PC-9 (cell line): ENCODE measurements around the gene ADNP. TPM values are rescaled to one million over a fixed set of nuclear protein-coding genes. Genes with fewer than 3 reads are reported as not detected.

Experiments
- BruUV-seq: library from RNA; stranded (reverse); fragments of 400-500 nt; replicated peaks from 2 replicates; lab custom pipeline; 2021; lab: Mats Ljungman, UMichigan
- CTCF ChIA-PET: fragments of 300-600 bp; sonication (Branson Sonifier 250); formaldehyde crosslinking; loops from one replicate; lab custom pipeline; 2022; ENCODE audit warnings: antibody characterized with exemption; lab: Charles Lee
- POLR2A ChIA-PET: fragments of 300-600 bp; sonication (Branson Sonifier 250); formaldehyde crosslinking; loops from one replicate; lab custom pipeline; 2022; ENCODE audit warnings: antibody characterized with exemption; ENCODE audit not compliant: unreplicated experiment; lab: Charles Lee
- DNase-seq, 2 experiments: peaks; one replicate each; pipeline versions ENCODE4 v3.0.0 to v3.0.0-alpha.2; 2015 to 2022; ENCODE audit warnings: mixed read lengths in 1 of 2
- H2AFZ ChIP-seq: fragments of 200-600 bp; sonication (generic); 2 replicates; pipeline ENCODE4 v1.8.1; 2017; ENCODE audit warnings: antibody characterized with exemption
- H3F3A ChIP-seq: fragments of 200-600 bp; sonication (generic); 2 replicates; pipeline ENCODE4 v1.8.1; 2017; ENCODE audit warnings: antibody characterized with exemption, mild to moderate bottlenecking, low read depth; ENCODE audit not compliant: insufficient read depth
- H3K27ac ChIP-seq: fragments of 200-600 bp; sonication (generic); 2 replicates; pipeline ENCODE4 v1.6.1; 2016; ENCODE audit warnings: mixed run types
- H3K27me3 ChIP-seq: fragments of 200-600 bp; sonication (generic); 2 replicates; pipeline ENCODE4 v1.6.1; 2016; ENCODE audit warnings: low read depth, mixed run types; ENCODE audit not compliant: insufficient read depth
- H3K36me3 ChIP-seq: fragments of 200-600 bp; sonication (generic); 2 replicates; pipeline ENCODE4 v1.6.1; 2016; ENCODE audit warnings: low read depth, mixed run types
- H3K4me1 ChIP-seq: fragments of 200-600 bp; sonication (generic); replicated peaks from 2 replicates; pipeline ENCODE4 v1.6.1; 2016; ENCODE audit warnings: mixed run types; ENCODE audit not compliant: insufficient read depth
- H3K4me2 ChIP-seq: fragments of 200-600 bp; sonication (generic); 2 replicates; pipeline ENCODE4 v1.6.1; 2017; ENCODE audit warnings: mixed run types
- H3K4me3 ChIP-seq: fragments of 200-600 bp; sonication (generic); 2 replicates; pipeline ENCODE4 v1.6.1; 2016; ENCODE audit warnings: mixed run types
- H3K79me2 ChIP-seq: fragments of 200-600 bp; sonication (generic); 2 replicates; pipeline ENCODE4 v1.6.1; 2017; ENCODE audit warnings: low read depth, mixed run types
- H3K9me2 ChIP-seq: fragments of 200-600 bp; sonication (generic); 2 replicates; pipeline ENCODE4 v1.8.1; 2017; ENCODE audit warnings: mild to moderate bottlenecking; ENCODE audit not compliant: insufficient read depth
- H3K9me3 ChIP-seq: fragments of 200-600 bp; sonication (generic); 2 replicates; pipeline ENCODE4 v1.8.1; 2016; ENCODE audit warnings: low read depth; ENCODE audit not compliant: insufficient read depth
- H4K20me1 ChIP-seq: fragments of 200-600 bp; sonication (generic); 2 replicates; pipeline ENCODE4 v1.8.1; 2017; ENCODE audit not compliant: insufficient read depth
- EZH2 ChIP-seq: fragments of 200-600 bp; sonication (generic); IDR thresholded peaks from 2 replicates; pipeline ENCODE4 v1.8.0; 2017; ENCODE audit warnings: antibody characterized with exemption, low read depth
- intact Hi-C: fragments of 100-400 bp; cut with micrococcal nuclease; formaldehyde crosslinking; loops from one replicate; pipeline ENCODE4 v1.10.0; 2022; ENCODE audit not compliant: unreplicated experiment
- total RNA-seq: library from RNA; stranded (reverse); gene quantifications from 2 replicates; pipeline ENCODE4 v1.2.3, GENCODE V29; 2021
- TF ChIP-seq, protein P1 (sequence below): fragments of 200-600 bp; sonication (generic); conservative IDR thresholded peaks from 2 replicates; pipeline ENCODE4 v1.6.1; 2017; ENCODE audit warnings: mixed run types, antibody characterized with exemption, mild to moderate bottlenecking, moderate library complexity

The ADNP gene
- total RNA-seq, 1 experiment from 2014 or later: 104 TPM

DNA sequence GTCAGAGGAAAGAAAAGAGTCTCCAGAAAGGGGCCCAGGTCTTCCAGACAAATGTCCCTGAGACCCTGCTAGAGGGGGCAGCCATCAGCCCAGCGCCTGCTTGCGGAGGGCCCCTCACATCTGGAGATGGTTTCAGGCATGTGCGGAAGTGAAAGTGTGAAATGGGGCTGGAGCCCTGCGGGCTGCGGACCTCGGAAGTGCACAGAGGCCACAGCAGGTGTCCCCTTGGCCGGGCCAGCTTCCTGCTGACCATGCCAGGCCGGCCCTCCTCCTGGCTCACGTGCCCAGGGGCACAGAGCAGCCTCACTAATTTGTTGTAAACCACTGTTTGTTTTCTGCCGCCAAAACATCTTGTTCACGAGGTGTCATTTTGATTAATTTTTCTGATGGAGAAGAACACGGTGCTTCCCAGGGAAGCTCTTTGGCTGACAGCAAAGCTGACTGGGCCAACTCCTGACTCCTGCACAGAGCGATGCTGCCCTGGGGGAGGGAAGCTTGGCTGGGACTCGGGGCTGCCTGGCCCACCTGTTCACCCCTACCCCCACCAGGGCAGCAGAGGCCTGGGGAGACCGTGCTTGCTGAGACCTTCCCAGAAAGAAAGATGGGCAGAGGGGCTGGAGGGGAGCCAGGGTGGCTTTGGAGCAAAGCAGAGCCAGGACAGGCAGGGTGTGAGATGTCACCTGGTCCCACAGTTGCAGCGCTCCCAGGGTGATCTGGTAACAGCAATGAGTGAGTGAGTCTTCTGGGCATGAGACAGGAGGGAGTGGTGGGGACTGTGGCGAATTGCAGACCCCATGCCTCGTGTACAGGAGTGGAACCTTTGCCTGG is 82.2 kb downstream of the ADNP start:
- POLR2A ChIA-PET: no interaction called here
- no peaks in the 10 kb centered on the region for H3K79me2 ChIP-seq
- no peaks in the 10 kb centered on the region for H3K4me1 ChIP-seq
- no peak overlapping the region for H3K27ac ChIP-seq
- no peak for DNase-seq
- no peaks in the 10 kb centered on the region for H3K9me3 ChIP-seq
- H3K9me2 ChIP-seq: no peaks in the 10 kb centered on the region
- H3K36me3 ChIP-seq: no peaks in the 10 kb centered on the region
- BruUV-seq: no TSS peak
- TF ChIP-seq, protein P1, sequence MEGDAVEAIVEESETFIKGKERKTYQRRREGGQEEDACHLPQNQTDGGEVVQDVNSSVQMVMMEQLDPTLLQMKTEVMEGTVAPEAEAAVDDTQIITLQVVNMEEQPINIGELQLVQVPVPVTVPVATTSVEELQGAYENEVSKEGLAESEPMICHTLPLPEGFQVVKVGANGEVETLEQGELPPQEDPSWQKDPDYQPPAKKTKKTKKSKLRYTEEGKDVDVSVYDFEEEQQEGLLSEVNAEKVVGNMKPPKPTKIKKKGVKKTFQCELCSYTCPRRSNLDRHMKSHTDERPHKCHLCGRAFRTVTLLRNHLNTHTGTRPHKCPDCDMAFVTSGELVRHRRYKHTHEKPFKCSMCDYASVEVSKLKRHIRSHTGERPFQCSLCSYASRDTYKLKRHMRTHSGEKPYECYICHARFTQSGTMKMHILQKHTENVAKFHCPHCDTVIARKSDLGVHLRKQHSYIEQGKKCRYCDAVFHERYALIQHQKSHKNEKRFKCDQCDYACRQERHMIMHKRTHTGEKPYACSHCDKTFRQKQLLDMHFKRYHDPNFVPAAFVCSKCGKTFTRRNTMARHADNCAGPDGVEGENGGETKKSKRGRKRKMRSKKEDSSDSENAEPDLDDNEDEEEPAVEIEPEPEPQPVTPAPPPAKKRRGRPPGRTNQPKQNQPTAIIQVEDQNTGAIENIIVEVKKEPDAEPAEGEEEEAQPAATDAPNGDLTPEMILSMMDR: no peak
- no peak for TF ChIP-seq EZH2
- H2AFZ ChIP-seq: no peak overlapping the region
- CTCF ChIA-PET: no interaction called here
- no peaks in the 10 kb centered on the region for H3K27me3 ChIP-seq
- no peaks in the 10 kb centered on the region for H4K20me1 ChIP-seq
- no peaks in the 10 kb centered on the region for H3F3A ChIP-seq
- no peak overlapping the region for H3K4me2 ChIP-seq
- intact Hi-C loops: no loop called here
- no peak overlapping the region for H3K4me3 ChIP-seq

DNA sequence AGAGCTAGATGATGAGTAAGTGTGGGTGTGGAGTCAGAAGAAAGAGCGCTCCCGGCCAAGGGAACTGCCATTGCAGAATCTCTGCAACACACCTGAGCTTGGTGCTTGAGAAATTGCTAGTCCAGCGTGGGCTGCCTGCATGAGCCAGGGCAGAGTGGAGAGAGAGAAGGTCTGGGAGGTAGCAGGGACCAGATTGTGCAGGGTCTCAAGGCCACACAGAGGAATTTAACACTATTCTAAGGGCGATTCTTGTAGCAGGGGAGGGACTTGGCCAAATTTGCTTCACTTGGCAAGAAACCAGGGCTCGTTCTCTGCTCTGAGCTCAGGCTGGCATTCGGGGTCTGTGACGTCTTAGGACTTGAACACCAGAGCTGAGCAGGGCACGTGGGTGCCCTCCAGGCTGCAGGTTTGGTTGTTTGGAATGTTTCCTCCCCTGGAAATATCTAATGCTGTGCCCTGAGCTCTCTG is 82.9 kb downstream of the ADNP start:
- no peaks in the 10 kb centered on the region for H4K20me1 ChIP-seq
- BruUV-seq: no TSS peak
- TF ChIP-seq, protein P1: no peak
- TF ChIP-seq EZH2: no peak
- H3K4me3 ChIP-seq: no peak overlapping the region
- H3K9me3 ChIP-seq: no peaks in the 10 kb centered on the region
- no peaks in the 10 kb centered on the region for H3K4me1 ChIP-seq
- CTCF ChIA-PET: interaction anchor here (0.5 kb wide), 1 partner anchor 28 kb away, joined by 3 read pairs; no protein-coding TSS in a partner anchor
- no peaks in the 10 kb centered on the region for H3K27me3 ChIP-seq
- H3K4me2 ChIP-seq: no peak overlapping the region
- intact Hi-C loops: no loop called here
- no peaks in the 10 kb centered on the region for H3K36me3 ChIP-seq
- H2AFZ ChIP-seq: no peak overlapping the region
- no peaks in the 10 kb centered on the region for H3K9me2 ChIP-seq
- POLR2A ChIA-PET: no interaction called here
- no peaks in the 10 kb centered on the region for H3K79me2 ChIP-seq
- DNase-seq: peak in 1 of 2 experiments; percentile 43
- no peaks in the 10 kb centered on the region for H3F3A ChIP-seq
- H3K27ac ChIP-seq: no peak overlapping the region

DNA sequence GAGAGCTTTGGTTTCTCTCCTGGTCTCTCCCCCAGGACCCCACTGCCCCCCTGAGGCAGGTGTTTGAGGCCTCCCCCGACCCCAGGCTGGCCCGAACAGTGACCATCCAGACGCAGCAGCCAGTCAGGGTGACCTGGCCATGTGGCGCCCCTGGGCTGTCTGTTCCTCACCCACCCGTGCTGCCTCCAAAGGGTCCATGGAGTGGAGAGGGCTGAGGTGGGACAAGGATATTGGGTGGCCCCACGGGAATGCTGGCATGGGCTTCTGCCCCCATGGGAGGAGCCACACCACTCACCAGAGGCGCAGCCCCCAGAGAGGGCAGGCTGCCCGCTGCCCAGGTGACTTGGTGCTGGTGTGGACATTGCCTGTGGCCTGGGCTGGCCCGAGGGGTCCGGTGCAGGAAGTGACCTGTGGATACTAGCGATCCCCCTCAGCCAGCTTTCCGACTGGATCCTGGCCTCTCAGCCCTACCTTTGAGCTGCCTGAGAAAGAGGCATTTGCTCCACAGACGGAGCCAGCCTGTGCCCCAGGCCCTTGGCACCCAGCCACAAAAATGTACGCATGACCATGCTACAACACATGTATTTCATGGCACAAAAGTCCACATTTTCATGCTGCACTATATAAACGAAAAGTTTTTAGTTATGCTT is 85.5 kb downstream of the ADNP start:
- no peak overlapping the region for H3K4me3 ChIP-seq
- H3K27ac ChIP-seq: no peak overlapping the region
- H3K79me2 ChIP-seq: no peaks in the 10 kb centered on the region
- BruUV-seq: no TSS peak
- H3K27me3 ChIP-seq: no peaks in the 10 kb centered on the region
- no peaks in the 10 kb centered on the region for H3F3A ChIP-seq
- CTCF ChIA-PET: no interaction called here
- POLR2A ChIA-PET: no interaction called here
- no peaks in the 10 kb centered on the region for H3K9me2 ChIP-seq
- intact Hi-C loops: no loop called here
- no peaks in the 10 kb centered on the region for H3K36me3 ChIP-seq
- H3K4me1 ChIP-seq: no peaks in the 10 kb centered on the region
- TF ChIP-seq EZH2: no peak
- TF ChIP-seq, protein P1: no peak
- H2AFZ ChIP-seq: no peak overlapping the region
- H4K20me1 ChIP-seq: no peaks in the 10 kb centered on the region
- no peak for DNase-seq
- H3K9me3 ChIP-seq: no peaks in the 10 kb centered on the region
- H3K4me2 ChIP-seq: no peak overlapping the region
